Coronary artery (tissue), 2 donors: ENCODE results near the gene FRYL.
"Not testable (repeated sequence)": the region's sequence is repeated elsewhere in the genome, so short reads cannot be mapped to it uniquely, and the experiment has no call there.

ENCODE experiments used
- DNase-seq: peaks from one replicate; pipeline ENCODE4 v3.0.0-alpha.2; 2017; ENCODE audit warnings: low spot score
- H3K27ac ChIP-seq, 2 donors: fragments of 200-600 bp; sonication (generic); one replicate each; pipeline ENCODE4 v1.5.1; 2016 to 2019
- H3K4me3 ChIP-seq: fragments of 200-600 bp; sonication (generic); 2 replicates; pipeline ENCODE4 v1.5.1; 2016; ENCODE audit warnings: mild to moderate bottlenecking, moderate library complexity
- CTCF ChIP-seq: fragments of 200-600 bp; sonication (generic); IDR thresholded peaks from one replicate; pipeline ENCODE4 v1.5.1; 2019; ENCODE audit warnings: antibody characterized with exemption

The FRYL gene

GRCh38 chr4:48755281-48755680 is 24.8 kb downstream of the FRYL start:
- no peak overlapping the region for H3K27ac ChIP-seq
- DNase-seq = no peak
- no peak overlapping the region for H3K4me3 ChIP-seq
- TF ChIP-seq CTCF = no peak

- H3K4me3 ChIP-seq = no peak overlapping the region
- no peak for TF ChIP-seq CTCF
- no peak overlapping the region for H3K27ac ChIP-seq
- DNase-seq = no peak
Measured at GRCh38 chr4:48753159-48753558, 26.9 kb downstream of the FRYL start.

GRCh38 chr4:48752726-48753125 is 27.4 kb downstream of the FRYL start:
- no peak for TF ChIP-seq CTCF
- no peak for DNase-seq
- H3K4me3 ChIP-seq = no peak overlapping the region
- no peak overlapping the region for H3K27ac ChIP-seq

- Histone ChIP-seq H3K27ac (no peak overlapping the region), H3K4me3 (no peak overlapping the region)
- DNase-seq = no peak
- no peak for TF ChIP-seq CTCF
Measured at GRCh38 chr4:48752246-48752645, 27.8 kb downstream of the FRYL start.

- no peak for DNase-seq
- no peak overlapping the region for H3K27ac ChIP-seq
- H3K4me3 ChIP-seq = no peak overlapping the region
- no peak for TF ChIP-seq CTCF
Measured at GRCh38 chr4:48748949-48749596, 31.0 kb downstream of the FRYL start.

- Histone ChIP-seq H3K27ac (no peak overlapping the region), H3K4me3 (no peak overlapping the region)
- TF ChIP-seq CTCF = no peak
- no peak for DNase-seq
Measured at GRCh38 chr4:48746608-48747362, 33.3 kb downstream of the FRYL start.

- not testable (repeated sequence) for H3K4me3 ChIP-seq, H3K27ac ChIP-seq
Measured at GRCh38 chr4:48745223-48745622, 34.9 kb downstream of the FRYL start.

More at GRCh38 chr4:48745223-48745622, 34.9 kb downstream of the FRYL start:
- not testable (repeated sequence) for DNase-seq
